ENCODE data around the gene OR51B5.
"Not testable (repeated sequence)": the region's sequence is repeated elsewhere in the genome, so short reads cannot be mapped to it uniquely, and the experiment has no call there.

DNA sequence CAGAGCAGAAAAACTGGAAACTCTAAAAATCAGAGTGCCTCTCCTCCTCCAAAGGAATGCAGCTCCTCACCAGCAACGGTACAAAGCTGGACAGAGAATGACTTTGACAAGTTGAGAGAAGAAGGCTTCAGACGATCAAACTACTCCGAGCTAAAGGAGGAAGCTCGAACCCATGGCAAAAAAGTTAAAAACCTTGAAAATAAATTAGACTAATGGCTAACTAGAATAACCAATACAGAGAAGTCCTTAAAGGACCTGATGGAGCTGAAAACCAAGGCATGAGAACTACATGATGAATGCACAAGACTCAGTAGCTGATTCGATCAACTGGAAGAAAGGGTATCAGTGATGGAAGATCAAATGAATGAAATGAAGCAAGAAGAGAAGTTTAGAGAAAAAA lies 12.7 kb upstream of the OR51B5 start:
- not testable (repeated sequence) for TF ChIP-seq CTCF (conservative IDR thresholded peaks at IDR 0.05; ENCODE audit: low read length); EZH2phosphoT487 (IDR thresholded peaks at IDR 0.05; ENCODE audit: borderline replicate concordance, low read depth, low read length)
